ENCODE measurements around the gene EIF2S2.

The EIF2S2 gene

DNA sequence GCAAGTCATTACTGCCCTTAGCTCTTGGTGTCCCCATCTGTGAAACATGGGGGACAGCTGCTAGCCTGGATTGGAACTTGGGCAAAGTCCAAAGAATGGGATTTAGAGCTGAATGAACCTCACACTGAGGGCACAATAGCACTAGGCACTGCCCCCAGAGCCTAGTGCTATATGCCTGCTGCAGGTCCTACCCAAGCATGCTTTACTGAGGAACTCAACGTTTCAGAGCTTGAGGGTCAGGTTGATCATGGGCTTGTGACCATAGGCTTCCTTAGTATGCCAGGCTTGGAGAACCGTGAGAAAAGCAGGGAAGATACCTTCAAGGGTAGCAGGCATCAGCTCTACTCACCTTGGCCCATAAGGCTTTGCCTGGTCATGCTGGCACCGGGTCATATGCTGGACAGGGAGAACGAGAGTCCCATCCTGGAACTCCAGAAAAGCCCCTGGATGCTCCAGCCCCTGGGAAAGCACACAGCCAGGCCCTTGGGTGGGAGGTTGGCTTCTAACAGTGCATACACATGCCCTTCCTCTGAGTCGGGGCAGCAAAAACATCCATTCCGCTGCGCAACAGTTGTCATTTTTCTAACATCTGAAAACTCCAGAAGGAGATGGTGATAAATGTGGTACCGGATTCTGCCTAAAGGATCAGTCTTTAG lies 29.7 kb downstream of the EIF2S2 start:
- Histone ChIP-seq H3K27ac (no peak overlapping the region), H3K9me3 (ENCODE audit: severe bottlenecking) (no peaks in the 10 kb centered on the region), H3K36me3 (peaks cover 64% of the 10 kb centered on the region), H3K4me3 (ENCODE audit: low read depth, low read length) (no peak overlapping the region), H3K27me3 (ENCODE audit: insufficient read depth, low read depth, severe bottlenecking) (no peaks in the 10 kb centered on the region)
- DNase-seq = no peak
- TF ChIP-seq CTCF (IDR thresholded peaks at IDR 0.05; ENCODE audit: low read depth, low read length) = no peak

DNA sequence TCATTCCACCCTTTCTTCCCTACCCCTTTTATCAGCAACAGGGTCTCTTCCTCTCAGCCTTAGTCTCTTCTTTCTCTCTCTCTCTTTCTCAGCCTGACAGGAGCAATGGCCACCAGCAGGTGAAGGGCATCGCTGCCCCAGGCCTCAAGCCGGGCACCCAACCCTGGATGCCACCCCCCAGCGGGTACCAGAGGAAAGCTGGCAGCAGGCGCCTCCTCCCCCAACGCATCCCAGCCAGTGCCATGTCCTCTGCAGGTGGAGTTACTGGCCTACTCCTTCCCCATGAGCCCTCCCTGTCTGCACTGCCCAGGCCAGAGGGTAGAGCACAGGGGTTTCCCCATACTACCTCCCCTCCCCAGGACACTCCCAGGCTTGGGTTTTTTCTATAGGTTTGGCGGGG lies 32.2 kb downstream of the EIF2S2 start:
- Histone ChIP-seq H3K4me3 (ENCODE audit: low read depth, low read length) (no peak overlapping the region), H3K36me3 (peaks cover 63% of the 10 kb centered on the region), H3K27ac (no peak overlapping the region), H3K27me3 (ENCODE audit: insufficient read depth, low read depth, severe bottlenecking) (no peaks in the 10 kb centered on the region), H3K9me3 (ENCODE audit: severe bottlenecking) (no peaks in the 10 kb centered on the region)
- no peak for TF ChIP-seq CTCF (IDR thresholded peaks at IDR 0.05; ENCODE audit: low read depth, low read length)
- no peak for DNase-seq

GRCh38 chr20:34078540-34078939 lies 33.5 kb downstream of the EIF2S2 start:
- TF ChIP-seq CTCF (IDR thresholded peaks at IDR 0.05; ENCODE audit: low read depth, low read length) = no peak

DNA sequence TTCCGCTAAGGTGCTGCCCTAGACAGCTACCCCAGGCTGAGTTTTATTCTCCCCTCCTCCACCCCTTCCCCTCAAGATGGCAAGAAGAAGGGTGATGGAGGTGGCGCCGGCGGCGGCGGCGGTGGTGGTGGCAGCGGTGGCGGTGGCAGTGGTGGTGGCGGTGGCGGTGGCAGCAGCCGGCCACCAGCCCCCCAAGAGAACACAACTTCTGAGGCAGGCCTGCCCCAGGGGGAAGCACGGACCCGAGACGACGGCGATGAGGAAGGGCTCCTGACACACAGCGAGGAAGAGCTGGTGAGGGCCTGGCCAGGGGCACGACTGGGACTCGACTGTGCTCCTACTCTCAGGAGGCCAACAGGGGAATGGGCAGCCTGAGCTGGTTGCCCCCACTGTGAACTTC lies 35.1 kb downstream of the EIF2S2 start:
- no peak for TF ChIP-seq CTCF (IDR thresholded peaks at IDR 0.05; ENCODE audit: low read depth, low read length)
- Histone ChIP-seq H3K27ac (no peak overlapping the region), H3K9me3 (ENCODE audit: severe bottlenecking) (no peaks in the 10 kb centered on the region), H3K27me3 (ENCODE audit: insufficient read depth, low read depth, severe bottlenecking) (no peaks in the 10 kb centered on the region), H3K36me3 (peaks cover 57% of the 10 kb centered on the region), H3K4me3 (ENCODE audit: low read depth, low read length) (no peak overlapping the region)
- DNase-seq = no peak

More at GRCh38 chr20:34078540-34078939, 33.5 kb downstream of the EIF2S2 start:
- Histone ChIP-seq H3K27me3 (ENCODE audit: insufficient read depth, low read depth, severe bottlenecking) (no peaks in the 10 kb centered on the region), H3K9me3 (ENCODE audit: severe bottlenecking) (no peaks in the 10 kb centered on the region), H3K36me3 (peaks cover 62% of the 10 kb centered on the region), H3K4me3 (ENCODE audit: low read depth, low read length) (no peak overlapping the region), H3K27ac (no peak overlapping the region)
- DNase-seq = no peak

GRCh38 chr20:34075647-34076046 lies 36.4 kb downstream of the EIF2S2 start:
- Histone ChIP-seq H3K36me3 (peaks cover 55% of the 10 kb centered on the region), H3K9me3 (ENCODE audit: severe bottlenecking) (no peaks in the 10 kb centered on the region), H3K27me3 (ENCODE audit: insufficient read depth, low read depth, severe bottlenecking) (no peaks in the 10 kb centered on the region), H3K27ac (no peak overlapping the region), H3K4me3 (ENCODE audit: low read depth, low read length) (no peak overlapping the region)
- DNase-seq = no peak
- peak; percentile 35 for TF ChIP-seq CTCF (IDR thresholded peaks at IDR 0.05; ENCODE audit: low read depth, low read length)
